Measurements from ENCODE around the gene MOB3A. TPM values are rescaled to one million over a fixed set of nuclear protein-coding genes. Genes with fewer than 3 reads are reported as not detected.

MOB3A gene
- total and polyA plus RNA-seq, 9 of the 15 experiments (the other 6 are each of a cell fraction or from before 2014, with no cell fraction given) = 1.1 to 24.1 (median 6.0) TPM

DNA sequence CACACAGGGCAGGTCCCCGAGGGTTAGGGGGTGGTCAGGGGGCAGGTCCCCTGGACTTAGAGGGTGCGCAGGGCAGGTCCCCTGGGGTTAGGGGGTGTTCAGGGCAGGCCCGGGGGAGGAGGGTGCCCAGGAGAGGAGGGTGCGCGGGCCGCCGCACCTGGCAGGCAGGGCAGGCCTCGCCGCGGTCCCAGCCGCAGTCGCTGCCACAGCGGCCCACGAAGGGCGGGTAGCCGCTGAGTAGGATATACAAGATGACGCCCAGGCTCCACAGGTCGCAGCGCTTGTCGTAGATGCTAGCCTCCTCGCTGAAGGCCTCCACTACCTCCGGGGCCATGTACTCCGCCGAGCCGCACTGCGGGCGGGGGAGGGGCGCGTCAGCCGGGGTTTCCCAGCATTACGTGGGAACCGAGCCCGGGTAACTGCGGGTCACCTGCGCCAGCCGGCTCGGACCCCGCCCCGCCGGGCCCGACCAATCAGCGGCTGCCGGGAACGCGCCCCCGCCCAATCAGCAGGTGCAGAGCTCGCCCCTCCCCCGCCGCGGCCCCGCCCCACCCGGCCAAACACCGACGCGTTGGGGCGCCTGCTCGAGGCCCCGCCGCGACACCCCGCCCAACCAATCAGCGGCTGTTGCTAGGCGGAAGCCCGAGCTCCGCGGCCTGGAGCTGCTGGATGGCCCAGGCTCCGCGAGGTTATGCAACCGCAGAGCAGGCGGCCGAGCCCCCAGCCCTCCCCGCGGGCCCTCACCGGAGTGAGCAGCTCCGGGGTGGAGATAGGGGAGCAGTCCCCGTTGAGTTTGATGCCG lies 54.2 kb downstream of the MOB3A start (continued):
- TF ChIP-seq STAT5A (IDR thresholded peaks at IDR 0.05; ENCODE audit: borderline replicate concordance, low read length) = no peak
- TF ChIP-seq, protein P1, sequence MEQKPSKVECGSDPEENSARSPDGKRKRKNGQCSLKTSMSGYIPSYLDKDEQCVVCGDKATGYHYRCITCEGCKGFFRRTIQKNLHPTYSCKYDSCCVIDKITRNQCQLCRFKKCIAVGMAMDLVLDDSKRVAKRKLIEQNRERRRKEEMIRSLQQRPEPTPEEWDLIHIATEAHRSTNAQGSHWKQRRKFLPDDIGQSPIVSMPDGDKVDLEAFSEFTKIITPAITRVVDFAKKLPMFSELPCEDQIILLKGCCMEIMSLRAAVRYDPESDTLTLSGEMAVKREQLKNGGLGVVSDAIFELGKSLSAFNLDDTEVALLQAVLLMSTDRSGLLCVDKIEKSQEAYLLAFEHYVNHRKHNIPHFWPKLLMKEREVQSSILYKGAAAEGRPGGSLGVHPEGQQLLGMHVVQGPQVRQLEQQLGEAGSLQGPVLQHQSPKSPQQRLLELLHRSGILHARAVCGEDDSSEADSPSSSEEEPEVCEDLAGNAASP (IDR thresholded peaks at IDR 0.05) = no peak
- no peak for TF ChIP-seq SRSF1 (IDR thresholded peaks at IDR 0.05; ENCODE audit: low read depth, low read length)
- no peak for TF ChIP-seq HNRNPL (IDR thresholded peaks at IDR 0.05; ENCODE audit: low read depth, low read length)
- peak in 1 of 2 experiments; percentile 59; a peak in 1 of 4 replicates for TF ChIP-seq TEAD1 (CRISPR knock-in tag; IDR thresholded peaks at IDR 0.05)
- TF ChIP-seq ARID1B (IDR thresholded peaks at IDR 0.05) = no peak
- no peak for TF ChIP-seq ZNF696 (CRISPR knock-in tag; conservative IDR thresholded peaks at IDR 0.05)
- TF ChIP-seq, protein P2, sequence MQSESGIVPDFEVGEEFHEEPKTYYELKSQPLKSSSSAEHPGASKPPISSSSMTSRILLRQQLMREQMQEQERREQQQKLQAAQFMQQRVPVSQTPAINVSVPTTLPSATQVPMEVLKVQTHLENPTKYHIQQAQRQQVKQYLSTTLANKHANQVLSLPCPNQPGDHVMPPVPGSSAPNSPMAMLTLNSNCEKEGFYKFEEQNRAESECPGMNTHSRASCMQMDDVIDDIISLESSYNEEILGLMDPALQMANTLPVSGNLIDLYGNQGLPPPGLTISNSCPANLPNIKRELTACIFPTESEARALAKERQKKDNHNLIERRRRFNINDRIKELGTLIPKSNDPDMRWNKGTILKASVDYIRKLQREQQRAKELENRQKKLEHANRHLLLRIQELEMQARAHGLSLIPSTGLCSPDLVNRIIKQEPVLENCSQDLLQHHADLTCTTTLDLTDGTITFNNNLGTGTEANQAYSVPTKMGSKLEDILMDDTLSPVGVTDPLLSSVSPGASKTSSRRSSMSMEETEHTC (IDR thresholded peaks at IDR 0.05) = 0 out of 2 replicates have a peak, but pooled peaks have one; percentile 16
- TF ChIP-seq CAMTA2 (CRISPR knock-in tag; conservative IDR thresholded peaks at IDR 0.05) = no peak
- no peak for TF ChIP-seq ARNT (IDR thresholded peaks at IDR 0.05)
- peak; percentile 92 for TF ChIP-seq ELF2 (CRISPR knock-in tag; IDR thresholded peaks at IDR 0.05)
- TF ChIP-seq MECOM (CRISPR knock-in tag; IDR thresholded peaks at IDR 0.05) = no peak
- no peak for TF ChIP-seq THRAP3 (IDR thresholded peaks at IDR 0.05; ENCODE audit: borderline replicate concordance)
- TF ChIP-seq NR1H2 (CRISPR knock-in tag; IDR thresholded peaks at IDR 0.05) = peak; percentile 93; the same call in 1 of the 2 replicates
- TF ChIP-seq, protein P3, sequence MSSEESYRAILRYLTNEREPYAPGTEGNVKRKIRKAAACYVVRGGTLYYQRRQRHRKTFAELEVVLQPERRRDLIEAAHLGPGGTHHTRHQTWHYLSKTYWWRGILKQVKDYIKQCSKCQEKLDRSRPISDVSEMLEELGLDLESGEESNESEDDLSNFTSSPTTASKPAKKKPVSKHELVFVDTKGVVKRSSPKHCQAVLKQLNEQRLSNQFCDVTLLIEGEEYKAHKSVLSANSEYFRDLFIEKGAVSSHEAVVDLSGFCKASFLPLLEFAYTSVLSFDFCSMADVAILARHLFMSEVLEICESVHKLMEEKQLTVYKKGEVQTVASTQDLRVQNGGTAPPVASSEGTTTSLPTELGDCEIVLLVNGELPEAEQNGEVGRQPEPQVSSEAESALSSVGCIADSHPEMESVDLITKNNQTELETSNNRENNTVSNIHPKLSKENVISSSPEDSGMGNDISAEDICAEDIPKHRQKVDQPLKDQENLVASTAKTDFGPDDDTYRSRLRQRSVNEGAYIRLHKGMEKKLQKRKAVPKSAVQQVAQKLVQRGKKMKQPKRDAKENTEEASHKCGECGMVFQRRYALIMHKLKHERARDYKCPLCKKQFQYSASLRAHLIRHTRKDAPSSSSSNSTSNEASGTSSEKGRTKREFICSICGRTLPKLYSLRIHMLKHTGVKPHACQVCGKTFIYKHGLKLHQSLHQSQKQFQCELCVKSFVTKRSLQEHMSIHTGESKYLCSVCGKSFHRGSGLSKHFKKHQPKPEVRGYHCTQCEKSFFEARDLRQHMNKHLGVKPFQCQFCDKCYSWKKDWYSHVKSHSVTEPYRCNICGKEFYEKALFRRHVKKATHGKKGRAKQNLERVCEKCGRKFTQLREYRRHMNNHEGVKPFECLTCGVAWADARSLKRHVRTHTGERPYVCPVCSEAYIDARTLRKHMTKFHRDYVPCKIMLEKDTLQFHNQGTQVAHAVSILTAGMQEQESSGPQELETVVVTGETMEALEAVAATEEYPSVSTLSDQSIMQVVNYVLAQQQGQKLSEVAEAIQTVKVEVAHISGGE (CRISPR knock-in tag; IDR thresholded peaks at IDR 0.05) = no peak
- TF ChIP-seq HNRNPK (IDR thresholded peaks at IDR 0.05; ENCODE audit: low read depth, low read length, poor library complexity, severe bottlenecking) = no peak
- no peak for TF ChIP-seq FOXK2 (conservative IDR thresholded peaks at IDR 0.05 in 1 of 2, IDR thresholded peaks at IDR 0.05 in 1 of 2; ENCODE audit: low read depth in 2 of 2)
- TF ChIP-seq SMARCE1 (IDR thresholded peaks at IDR 0.05) = no peak
- 0 out of 2 replicates have a peak, but pooled peaks have one; percentile 4 for TF ChIP-seq ZSCAN32 (CRISPR knock-in tag; IDR thresholded peaks at IDR 0.05)
- no peak; the same call in 1 of the 2 replicates for TF ChIP-seq EP300 (IDR thresholded peaks at IDR 0.05; ENCODE audit: low read length)

Data from K562 (cell line).